Forelimb muscle (tissue), 1 donor: ENCODE results near the gene RFTN1. TPM values are rescaled to one million over a fixed set of nuclear protein-coding genes. Genes with fewer than 3 reads are reported as not detected.

Experiments used
- DNase-seq: peaks from one replicate; pipeline ENCODE4 v3.0.0-alpha.2; 2013; ENCODE audit warnings: low read depth
- polyA plus RNA-seq: library from polyadenylated mRNA; unstranded; fragments of 120-200 nt; gene quantifications from one replicate; pipeline ENCODE4 v1.2.1, GENCODE V29; 2013; ENCODE audit not compliant: insufficient read length

The RFTN1 gene
- polyA plus RNA-seq, 1 donor, result 12.1 TPM

- DNase-seq, result no peak
These were observed 45.5 kb downstream of the RFTN1 start for GRCh38 chr3:16468002-16468335.

GRCh38 chr3:16467393-16467792 is 46.1 kb downstream of the RFTN1 start:
- DNase-seq, result no peak

- DNase-seq, result no peak
These were observed 46.7 kb downstream of the RFTN1 start for GRCh38 chr3:16466822-16467221.

- no peak for DNase-seq
These were observed 48.9 kb downstream of the RFTN1 start for GRCh38 chr3:16464511-16465148.

GRCh38 chr3:16463914-16464313 is 49.6 kb downstream of the RFTN1 start:
- no peak for DNase-seq

- DNase-seq, result no peak
These were observed 50.4 kb downstream of the RFTN1 start for GRCh38 chr3:16463119-16463518.

GRCh38 chr3:16462679-16463078 is 50.8 kb downstream of the RFTN1 start:
- no peak for DNase-seq

- DNase-seq, result no peak
These were observed 51.8 kb downstream of the RFTN1 start for GRCh38 chr3:16461463-16462245.

DNA sequence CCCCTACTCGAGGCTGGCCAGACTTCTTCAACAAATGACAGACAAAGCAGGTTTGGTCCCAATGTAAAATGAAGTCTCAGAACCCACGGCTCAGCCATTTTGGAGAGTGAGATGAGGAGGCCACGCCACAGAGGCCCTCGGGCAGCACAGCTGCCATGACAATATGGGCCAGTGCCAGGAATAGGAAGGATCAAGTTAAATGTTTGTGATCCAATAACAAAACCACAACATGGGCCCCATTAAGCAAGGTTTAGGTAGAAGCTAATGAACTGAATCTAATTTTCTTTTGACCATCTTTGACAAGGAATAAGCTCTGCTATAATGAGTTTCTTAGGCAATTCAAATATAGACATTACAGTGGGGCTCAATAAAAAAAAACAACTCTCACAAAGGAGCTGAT is 52.6 kb downstream of the RFTN1 start:
- no peak for DNase-seq

GRCh38 chr3:16460273-16460672 is 53.2 kb downstream of the RFTN1 start:
- DNase-seq, result no peak

GRCh38 chr3:16456784-16457415 is 56.6 kb downstream of the RFTN1 start:
- no peak for DNase-seq

DNA sequence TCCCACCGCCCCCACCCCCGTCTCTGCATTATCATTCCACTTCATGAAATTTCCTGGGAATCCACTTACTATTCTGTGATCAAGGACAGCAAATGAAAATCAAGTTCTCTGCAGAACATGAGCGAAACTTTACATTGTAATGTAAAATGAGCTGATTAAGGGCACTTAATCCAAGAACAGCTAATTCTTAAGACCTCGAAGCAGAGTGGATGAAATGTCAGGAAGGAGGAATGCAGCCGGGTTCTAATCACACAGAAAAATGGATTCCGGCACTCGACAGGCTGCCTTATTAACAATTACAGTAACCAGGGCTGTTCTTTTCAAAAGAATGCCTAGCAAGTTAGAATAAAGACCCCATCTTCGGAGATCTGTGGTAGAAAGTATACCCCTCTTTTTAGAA is 57.5 kb downstream of the RFTN1 start:
- DNase-seq, result no peak

GRCh38 chr3:16455001-16455400 is 58.5 kb downstream of the RFTN1 start:
- DNase-seq, result no peak

- DNase-seq, result no peak
These were observed 61.2 kb downstream of the RFTN1 start for GRCh38 chr3:16452261-16452660.

GRCh38 chr3:16449369-16449768 is 64.1 kb downstream of the RFTN1 start:
- no peak for DNase-seq

- DNase-seq, result no peak
These were observed 64.8 kb downstream of the RFTN1 start for GRCh38 chr3:16448639-16449070.

DNA sequence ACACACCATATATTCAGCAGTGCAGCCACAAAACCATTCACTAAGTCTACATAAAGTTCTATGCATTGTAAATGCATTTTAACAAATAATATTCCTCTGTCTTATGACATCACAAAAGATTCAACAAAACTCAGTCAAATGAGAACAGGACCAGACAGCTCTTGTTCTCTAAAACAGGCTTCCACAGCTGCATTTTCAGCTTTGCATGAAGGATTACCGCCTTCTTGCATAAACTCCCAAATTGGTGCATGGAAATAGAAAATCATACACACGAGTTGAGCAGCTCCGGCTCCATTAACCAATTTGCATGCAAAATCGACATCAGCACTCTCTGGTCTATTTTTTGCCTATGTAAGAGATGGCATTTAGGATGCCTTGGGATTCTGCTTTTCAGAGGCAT is 66.4 kb downstream of the RFTN1 start:
- DNase-seq, result no peak

DNA sequence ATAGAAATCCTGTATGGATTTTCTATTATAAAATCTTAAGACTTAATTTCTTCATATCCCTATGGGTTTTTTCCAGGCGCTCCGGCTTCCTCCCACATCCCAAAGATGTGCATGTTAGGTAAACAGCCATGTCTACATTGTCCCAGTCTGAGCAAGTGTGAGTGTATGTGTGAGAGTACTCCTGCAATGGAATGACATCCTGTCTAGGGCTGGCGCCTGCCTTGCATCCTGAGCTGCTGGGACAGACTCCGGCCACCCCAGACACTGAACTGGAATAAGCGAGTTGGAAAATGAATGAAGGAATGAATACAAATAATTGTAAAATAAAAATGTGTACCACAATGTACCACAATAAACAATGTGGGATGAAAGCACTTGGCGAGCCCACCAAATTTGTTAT is 69.2 kb downstream of the RFTN1 start:
- DNase-seq, result no peak

DNA sequence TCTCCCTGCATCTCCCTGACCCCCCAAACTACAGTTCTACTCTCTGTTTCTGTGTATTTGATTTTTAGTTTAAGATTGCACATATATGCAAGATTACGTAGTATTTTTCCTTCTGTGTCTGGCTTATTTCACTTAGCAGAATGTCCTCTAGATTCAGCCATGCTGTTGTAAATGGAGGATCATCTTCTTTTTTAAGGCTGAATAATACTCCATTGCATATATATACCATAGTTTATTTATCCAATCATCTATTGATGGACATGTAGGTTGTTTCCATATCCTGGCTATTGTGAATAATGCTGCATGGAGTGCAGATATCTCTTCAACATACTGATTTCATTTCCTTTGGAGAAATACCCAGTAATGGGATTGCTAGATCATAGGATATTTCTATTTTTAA is 70.8 kb downstream of the RFTN1 start:
- no peak for DNase-seq

DNA sequence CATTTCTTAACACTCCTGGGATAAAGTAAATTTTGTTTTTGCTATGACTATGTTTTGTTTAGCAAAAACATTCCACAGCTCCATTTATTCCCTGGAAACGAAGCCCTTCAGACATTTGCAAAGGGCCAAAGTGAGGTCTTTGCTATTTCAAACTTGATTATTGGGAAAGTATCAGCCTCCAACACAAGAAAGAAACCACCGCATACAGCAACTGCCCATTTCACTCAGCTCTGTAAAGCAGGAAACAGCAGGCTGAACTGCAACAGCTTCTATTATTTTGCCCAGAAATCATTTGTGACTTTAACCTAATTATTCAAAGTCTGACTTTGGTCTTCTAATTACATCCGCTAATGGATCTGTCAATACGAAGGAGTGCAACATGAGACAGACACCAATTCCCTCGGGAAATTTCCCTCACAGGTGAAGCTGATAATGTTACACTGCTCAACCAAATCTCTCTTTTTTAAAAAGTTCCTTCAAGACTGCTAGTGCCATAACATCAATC is 72.1 kb downstream of the RFTN1 start:
- no peak for DNase-seq

DNA sequence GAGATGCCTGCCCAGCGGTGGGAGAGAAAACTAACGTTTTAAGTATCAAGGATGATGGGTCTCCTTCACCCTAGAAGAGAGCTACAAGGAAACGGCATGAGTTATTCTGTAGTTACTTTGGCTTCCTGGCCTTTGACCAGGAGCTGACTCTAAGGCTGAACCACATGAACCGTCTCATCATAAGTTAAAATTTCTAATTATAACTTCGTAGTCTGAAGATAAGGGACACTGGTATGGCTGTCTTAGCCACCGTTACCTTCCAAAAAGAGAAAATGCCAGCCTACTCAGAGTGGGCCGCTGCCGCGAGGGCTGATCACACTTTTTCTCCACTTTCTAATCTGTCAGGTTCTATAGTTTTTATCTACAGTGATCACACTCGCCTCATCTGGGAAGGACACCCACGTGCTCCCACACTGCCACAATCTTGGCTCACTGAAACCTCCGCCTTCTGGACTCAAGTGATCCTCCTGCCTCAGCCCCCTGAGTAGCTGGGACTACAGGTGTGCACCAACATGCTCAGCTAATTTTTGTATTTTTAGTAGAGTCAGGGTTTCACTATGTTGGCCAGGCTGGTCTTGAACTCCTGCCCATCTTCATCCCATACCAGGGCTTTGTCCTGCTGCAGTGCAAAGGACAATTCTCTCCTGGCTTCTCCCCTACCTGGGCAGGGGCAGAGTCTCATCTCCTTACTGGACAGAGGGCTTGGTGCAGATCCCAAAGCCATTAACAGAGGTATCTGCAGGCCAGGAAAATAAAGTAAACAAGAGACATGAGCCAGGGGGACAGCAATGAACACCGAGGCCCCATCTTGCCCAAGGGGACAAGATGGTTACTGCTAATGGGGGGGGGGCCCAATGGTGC is 73.4 kb downstream of the RFTN1 start:
- DNase-seq, result no peak
